NCI-H1930 (cell line): ENCODE measurements around the gene SLC38A11.

Source experiments
- DNase-seq, 2 experiments: peaks; one replicate each; lab custom pipeline; 2025; lab: John Stamatoyannopoulos, UW

Gene SLC38A11

DNA sequence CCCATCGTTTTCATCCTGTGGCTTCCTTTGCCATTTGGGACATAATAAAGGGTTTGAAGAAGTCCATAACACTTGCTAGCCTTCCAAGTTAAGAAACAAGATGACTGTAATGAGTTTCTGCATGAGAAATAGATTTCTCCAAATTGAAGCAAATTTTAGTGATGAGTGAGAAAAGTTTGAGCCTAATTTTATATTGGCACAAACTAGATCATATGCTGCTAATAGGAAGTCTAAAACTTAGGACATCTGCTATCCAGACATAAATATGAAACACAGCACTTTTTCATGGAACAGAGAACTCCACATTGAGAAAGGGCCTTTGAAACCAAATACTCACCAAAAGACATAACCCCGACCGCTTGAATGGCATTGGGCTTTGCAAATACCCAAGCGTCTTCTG is 39.8 kb downstream of the SLC38A11 start:
- no peak for DNase-seq

DNA sequence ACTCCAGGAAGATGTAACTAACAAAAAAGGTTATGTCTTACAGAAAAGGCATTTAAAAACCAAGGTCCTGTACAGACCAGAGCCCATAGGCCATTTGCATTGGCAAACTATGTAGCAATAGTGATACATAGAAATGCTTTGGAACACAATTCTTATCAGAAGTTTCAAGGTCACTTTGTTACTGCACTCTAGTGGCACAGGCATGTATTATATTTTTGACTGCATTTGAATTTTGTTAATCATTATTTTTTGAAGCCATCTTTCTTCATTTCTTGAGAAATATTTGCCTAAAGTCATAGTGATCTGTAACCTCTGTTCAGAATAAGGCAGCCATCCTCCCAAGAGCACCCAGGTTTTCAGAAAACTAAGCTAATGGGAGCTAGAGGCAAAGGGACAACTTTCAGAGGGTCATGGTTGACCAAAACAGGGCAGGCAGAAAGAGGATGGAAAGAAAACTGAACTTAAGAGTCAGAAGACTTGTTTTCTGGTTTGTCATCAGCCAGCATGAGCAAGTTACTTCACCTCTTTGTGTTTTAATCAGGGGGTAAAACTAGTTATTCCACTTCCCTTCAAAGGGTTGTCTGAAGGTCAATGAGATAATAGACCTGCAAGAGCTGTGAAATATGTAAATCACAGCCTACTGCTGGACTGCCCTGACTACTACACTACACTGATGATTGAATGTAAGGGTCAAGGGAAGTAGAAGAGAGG is 41.5 kb downstream of the SLC38A11 start:
- no peak for DNase-seq

DNA sequence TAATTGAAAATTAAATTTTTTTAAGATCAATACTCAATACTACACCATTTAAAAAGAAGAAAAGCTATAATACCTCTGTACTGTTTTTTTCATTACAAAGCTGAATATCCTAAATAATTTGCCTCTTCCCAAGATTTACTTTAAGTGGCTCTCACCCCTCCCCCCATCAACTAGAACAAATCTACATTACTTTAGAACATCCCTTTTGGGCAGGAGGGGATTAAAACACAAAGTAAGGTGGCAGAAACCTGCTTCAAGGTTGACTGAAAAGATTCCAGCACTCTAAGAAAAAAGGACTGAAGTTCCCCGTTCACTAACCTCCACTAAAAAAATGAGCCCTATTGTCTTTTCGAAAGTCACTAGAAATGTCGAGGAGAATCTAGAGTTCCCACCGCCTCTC is 42.3 kb downstream of the SLC38A11 start:
- no peak for DNase-seq

DNA sequence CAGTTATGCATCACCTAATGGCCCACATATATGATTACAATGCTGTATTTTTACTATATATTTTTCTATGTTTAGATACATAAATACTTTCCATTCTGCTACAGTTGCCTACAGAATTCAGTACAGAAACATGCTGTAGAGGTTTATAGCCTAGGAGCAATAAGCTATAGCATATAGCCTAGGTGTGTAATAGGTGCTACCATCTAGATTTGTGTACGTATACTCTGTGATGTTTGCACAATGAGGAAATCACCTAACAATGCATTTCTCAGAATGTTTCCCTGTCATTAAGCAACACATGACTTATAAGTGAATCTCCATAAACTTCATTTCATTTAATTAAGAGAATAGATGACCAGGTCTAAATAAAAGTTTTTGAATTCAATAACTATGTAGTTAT is 43.5 kb downstream of the SLC38A11 start:
- DNase-seq = no peak

DNA sequence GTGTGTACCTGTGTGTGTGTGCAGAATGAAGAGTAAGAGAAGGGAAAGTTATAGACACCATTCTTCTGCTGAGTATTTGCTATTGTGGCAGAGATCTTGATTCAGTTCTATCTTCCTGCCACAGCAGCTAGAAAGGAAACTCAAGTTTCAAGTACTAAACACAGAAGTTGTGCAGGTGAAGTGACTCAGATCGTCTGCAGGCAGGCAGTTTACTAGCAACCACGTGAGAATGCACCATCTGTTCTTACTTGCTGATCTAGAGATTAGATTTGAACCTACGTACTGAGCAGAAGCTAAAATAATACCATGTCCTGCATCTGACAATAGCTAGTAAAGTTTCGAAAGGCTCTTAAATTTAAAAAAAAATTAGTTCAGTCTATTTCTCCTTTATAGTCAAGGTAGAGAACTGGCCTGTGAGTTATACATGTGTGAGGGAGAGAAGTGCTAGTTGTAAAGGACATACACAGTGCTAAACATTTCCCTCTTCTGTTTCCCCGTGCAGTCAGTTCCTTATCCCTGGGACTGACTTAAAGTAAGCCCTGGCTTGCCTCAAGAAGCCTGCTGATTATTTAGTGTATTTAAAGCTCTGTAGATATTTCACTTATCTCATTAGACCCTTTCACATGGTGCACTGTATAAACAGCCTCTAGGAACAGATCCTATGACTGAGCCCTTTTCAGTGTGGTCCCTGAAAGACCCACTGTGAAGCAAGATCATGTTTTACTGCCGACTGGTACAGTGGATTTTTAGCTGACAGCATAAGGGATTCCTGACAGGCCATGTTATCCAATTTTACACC is 45.0 kb downstream of the SLC38A11 start:
- DNase-seq = no peak

DNA sequence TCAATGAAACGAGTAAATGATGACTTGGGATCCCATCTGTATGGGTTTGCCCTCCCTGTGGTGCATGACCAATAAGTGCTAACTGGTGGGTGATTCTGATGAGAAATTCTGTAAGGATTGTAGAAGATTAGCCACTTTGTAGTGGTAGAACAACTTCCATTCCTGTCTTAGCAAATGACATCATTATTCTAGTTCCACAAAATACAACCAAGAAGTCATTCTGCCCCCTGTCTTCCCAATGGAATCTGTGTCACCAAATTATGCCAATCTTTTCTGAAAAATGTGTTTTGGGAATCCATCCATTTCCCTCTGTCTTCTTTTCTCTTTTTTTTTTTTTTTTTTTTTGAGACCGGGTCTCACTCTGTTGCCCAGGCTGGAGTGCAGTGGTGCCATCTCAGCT is 48.4 kb downstream of the SLC38A11 start:
- no peak for DNase-seq

DNA sequence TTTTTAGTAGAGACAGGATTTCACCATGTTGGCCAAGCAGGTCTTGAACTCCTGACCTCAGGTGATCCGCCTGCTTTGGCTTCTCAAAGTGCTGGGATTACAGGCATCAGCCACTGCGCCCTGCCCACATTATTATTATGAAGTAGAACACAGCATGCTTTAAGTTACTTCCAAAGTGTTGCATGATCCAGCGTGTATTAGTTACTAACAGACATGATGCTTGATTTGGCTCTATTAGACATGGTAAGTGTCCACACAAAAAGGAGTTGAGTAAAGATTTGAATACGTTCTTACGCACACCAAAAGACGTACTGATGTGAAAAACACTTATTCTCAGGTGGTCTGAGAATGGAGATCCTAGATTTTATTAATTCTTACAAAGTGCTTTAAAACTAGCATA is 50.0 kb downstream of the SLC38A11 start:
- no peak for DNase-seq

DNA sequence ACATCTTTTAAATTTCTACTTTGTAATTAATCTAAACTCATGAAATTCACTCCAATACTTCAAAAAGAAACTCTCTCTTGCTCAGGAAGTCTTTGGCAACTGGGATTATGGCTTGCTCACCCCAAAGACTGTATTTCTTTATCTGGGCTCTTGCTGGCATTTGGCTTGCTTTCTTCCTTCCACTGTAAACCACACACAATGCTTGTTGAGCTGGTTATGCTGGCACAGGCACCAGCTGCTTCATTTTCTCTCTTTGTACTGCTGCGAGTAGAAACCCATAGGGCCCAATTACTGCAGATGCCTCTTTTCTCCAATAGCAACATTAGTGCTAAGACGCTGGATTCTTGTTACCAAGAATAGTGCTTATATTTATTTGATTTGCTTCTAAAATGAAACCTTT is 51.4 kb downstream of the SLC38A11 start:
- peak; percentile 29 to 56 for DNase-seq

DNA sequence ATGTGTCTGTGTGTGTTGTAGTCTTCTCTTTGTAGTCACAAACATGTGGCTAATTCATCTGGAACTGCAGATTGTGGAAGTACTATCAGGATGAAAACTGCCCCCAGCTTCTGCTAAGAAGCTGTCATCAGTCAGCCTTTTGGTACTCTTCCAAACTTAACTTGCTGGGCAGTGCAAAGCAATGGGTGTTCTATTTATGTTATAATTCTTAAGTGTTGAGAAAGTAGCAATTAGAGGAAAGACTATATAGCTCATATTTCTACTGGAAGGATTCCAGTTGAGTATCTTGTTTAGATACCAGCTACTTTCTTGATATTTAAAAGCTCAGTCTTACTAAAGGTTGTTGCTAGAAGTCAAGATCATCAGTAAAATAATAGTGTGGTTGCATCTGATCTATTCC is 52.1 kb downstream of the SLC38A11 start:
- DNase-seq = no peak

DNA sequence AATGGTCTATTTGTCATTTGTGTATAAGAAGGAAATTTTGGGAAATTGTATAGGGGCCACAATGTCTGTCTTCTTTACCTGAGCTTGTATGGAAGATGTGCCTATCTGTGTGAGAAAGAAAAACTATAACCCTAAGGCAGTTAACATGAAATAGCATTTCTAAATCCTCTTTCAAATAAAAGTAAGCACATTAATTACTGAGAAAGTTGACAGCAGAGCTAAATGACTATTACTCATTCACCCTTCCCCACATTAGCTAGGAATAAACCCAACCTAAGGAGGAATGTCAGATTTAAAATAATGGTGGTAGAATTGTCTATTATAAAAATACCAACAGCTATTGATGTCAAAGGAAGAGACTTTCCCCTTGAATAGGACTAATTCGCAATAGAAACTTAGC is 56.2 kb downstream of the SLC38A11 start:
- DNase-seq = no peak

DNA sequence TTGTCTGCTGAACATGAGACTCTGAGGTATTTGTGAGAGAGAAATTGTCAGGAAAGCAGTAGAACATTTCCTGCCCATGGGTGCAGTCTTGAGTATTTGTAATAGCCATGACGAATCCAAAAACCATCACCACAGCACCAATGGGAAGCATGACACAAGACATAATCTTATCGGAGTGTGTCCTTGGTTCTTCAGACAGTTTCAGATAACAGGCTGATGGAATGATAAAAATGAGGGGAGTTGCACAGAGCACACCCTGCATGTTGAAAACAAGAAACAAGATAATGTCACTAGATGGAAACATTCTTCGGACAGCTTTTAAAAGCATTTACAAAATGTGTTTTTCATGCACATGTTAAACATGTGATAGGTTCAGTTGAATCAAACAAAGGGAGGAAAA is 56.9 kb downstream of the SLC38A11 start:
- no peak for DNase-seq

DNA sequence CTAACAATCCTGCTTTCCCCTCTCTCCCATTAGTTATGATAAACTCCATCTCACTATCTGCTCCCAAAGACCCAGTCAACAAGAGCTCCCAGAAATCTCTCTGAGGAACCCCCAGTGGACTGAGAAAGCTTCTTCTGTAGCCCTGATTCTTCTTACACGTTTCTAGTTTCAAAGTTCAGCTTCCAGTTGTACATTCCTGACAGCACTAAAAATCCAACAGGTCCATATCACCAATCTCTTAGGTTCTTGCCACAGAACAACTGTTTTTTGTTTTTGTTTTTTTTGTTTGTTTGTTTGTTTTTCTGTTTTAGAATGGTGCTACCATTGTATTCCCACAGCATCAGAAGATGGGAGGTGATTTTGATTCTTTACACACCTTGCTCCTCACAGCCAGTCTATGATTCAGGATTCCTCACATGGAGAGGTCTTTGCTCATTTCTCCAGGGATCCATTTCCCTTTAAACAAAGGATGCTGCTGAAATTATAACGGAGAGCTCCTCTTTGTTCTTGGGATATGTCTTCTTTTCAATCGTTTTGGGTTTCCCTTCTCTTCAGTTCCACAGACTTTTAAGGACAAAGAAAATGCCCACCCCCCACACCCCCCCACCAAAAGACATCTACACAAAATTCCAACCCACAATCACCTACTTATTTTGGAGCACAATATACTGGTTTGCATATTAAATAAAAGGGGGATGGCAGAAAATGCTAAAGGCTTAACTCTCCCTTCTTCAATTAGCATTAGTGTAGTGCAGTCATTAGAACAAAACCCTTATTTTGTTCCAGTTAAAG is 57.7 kb downstream of the SLC38A11 start:
- DNase-seq = no peak

DNA sequence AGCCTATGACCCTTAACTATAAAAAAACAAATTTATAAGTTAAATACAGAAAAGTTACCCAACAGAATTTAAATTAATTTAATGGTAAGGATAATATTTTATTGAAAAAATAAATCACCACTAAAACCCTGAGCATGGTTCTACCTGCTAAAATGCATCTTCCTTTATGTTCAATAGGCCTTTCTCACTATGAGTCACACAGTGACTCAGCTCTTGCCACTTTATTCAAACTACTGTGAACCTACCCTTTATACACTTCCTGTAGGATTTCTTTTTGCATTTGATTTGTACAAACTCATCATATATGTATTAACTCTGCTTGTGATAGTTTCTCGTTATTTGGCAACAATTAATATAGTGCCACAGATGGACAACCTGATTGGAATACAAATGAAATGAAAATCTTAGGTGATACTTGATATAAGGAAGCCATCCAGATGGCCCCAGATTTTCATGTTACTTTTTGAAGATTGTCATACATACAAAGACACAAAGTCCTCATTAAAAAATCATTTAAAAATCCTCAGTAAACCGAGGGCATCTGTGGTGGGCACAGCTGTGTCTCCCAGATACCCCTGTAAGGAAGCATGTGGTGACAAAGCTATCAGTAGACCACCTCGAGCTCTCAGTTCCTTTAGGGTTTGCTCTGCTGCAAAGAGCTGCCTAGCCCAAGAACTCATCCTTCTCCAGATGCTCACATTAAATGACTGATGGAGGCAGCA is 58.5 kb downstream of the SLC38A11 start:
- DNase-seq = no peak

DNA sequence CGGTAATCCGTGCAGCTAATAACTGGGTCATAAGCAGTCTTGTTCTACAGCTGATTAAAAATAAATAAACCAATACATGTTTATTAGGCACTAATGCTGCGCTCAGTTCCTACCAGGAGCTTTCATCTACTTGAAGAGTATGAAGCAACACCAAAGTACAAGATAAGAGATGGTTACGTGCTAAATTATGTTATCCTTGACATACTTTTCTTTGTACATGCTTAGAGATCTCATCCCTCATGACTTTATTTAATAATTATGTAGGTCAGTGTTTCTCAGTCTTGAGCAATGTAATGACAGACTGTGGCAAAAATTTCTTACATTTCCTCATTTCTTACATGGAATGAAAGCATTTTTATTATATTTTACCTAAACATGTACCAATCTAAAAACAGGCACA is 59.1 kb downstream of the SLC38A11 start:
- no peak for DNase-seq

DNA sequence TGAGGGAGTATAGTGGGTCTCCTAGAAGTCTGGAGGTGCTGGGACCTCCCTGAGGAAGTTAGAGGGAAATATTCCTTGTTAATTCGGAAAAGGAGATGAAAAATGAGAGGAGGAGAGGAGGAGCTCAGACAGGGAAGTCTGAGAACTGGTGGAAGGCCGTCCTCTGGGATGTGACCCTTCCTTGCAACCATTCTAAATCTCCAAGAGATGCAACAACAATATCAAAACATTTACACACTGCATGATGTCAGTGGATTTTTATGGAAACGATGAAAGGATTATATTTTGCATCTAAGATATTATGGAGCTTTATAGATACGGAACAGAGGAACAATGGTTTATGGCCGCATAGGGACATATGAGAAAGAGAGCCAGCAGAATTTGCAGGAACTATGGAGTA is 63.9 kb downstream of the SLC38A11 start:
- DNase-seq = no peak

DNA sequence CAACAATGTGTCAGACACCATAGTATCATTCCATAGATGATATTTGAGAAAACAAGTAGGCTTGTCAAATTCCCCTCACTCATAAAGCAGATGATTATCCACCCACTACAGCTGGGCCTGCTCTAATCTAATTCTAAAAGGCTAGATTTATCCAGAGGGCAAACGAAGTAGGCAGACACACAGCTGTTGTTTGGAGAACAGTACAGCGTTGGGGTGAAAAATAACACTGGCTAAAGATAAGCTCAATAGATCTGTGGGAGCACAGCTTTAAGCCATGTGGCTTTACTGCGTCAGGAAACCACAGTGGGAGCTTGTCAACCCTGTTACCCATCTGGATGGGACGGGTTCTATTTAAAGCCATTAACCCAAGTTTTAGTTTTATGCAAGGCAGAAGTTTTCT is 64.8 kb downstream of the SLC38A11 start:
- DNase-seq = no peak

DNA sequence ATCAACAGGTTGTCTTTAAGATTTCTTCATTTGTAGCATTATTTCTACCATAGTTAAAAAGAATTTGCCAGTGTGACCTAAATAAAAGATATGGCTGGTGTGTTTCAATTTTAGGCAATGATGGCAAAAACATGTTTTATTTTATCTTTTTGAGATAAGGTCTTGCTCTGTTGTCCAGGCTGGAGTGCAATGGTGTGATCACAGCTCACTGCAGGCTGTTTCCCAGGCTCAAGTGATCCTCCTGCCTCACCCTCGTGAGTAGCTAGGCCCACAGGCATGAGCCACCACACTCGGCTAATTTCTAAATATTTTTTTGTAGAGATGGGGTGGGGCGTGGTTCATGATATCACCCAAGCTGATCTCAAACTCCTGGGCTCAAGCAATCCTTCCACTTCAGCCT is 66.7 kb downstream of the SLC38A11 start:
- no peak for DNase-seq

DNA sequence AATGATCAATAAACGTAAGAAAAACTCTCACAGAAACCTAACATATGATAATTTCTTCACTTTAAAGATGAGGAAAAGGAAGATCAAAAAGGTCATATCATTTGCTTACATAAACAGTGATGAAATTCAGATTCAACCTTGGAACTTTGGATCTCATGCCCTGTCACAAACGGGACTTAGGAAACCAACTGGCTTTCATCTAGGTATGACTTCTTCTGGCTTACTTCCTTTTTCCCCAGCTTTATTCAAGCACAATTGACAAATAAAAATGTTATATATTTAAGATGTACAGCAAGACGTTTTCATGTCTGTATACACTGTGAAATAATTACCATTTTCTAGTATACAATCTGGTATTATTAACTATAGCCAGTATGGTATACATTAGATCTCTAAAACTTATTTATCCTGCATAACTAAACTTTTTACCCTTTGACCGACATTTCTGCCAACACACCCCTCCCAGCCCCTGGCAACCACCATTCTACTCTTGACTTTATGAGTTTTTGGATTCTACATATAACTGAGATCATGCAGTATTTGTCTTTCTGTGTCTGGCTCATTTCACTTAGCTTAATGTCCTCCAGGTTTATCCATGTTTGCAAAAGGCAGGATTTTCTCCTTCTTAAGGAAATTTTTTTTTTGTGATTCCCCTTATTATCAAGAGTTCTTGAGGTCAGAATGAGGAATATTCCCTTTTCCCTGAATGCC is 67.7 kb downstream of the SLC38A11 start:
- DNase-seq = no peak

DNA sequence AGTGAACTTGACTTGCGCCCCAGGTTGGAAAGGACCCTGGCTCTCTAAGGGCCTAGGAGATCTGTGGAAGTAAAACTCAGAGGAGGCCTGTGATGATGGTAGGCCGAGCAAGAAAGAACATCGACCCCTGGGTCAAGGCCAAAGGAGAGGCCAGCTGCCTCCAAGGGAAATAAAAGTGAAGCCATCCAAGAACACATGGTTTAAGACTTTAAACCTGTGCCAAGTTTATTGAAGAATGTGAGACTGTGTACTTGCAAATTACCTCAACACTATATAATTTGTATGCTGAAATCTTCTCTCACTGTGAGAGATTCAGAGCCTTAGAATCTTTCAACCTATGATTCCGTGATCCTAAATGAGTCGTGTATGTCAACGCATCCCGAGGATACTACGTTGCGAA is 73.0 kb downstream of the SLC38A11 start:
- DNase-seq = no peak

DNA sequence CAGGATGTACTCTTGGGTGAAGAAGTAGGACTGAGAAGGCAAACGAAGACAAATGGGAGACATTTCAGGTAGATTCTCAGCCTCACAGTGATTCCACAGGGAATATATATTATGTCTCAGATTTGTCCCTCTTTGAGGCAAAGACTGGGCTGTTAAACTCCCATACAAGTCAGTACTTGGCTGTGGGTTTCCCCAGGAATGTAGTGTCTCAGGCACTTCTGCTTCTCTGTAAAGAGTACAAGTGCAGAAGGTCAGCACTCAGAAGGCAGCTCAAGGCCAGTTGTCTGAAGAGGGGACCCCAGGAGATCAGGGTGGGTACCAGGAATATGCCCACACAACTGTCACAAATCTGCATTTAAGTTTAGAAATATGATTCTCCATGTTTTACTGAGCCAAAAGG is 73.8 kb downstream of the SLC38A11 start:
- DNase-seq = no peak

DNA sequence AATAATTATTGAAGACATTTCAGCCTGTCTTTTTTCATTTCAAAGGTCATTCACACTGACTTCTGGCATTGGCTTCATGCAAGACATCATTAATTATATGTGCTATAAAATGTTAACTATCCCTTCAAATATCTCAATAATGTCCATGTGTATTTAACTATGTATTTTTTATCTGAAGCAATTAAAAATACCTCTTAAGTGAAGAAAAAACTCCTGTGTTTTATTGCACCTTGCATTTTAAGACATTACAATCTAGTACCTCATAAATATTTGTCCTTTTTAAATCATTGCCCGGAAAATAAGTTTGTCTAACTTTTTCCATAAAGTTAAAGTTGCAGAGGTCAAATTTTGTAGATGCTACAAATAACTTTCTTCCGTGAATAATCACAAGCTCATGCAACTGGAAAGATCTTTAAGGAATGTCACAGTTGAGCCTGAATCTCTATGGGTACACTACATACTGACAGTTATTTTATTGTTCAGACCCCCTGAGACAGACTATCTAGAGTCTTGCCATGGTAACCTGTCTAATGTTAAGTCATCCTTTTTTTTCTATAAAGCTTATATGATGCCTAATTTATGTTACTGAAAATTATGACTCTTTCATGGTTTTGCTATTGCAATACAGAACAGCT is 75.3 kb downstream of the SLC38A11 start:
- DNase-seq = no peak
